Activated CD4-positive, alpha-beta memory T cell treated with anti-CD3 and anti-CD28 coated beads for 36 hours (primary cell): ENCODE results near the gene MAP3K5. TPM values are rescaled to one million over a fixed set of nuclear protein-coding genes. Genes with fewer than 3 reads are reported as not detected.
"Not testable (repeated sequence)": the region's sequence is repeated elsewhere in the genome, so short reads cannot be mapped to it uniquely, and the experiment has no call there.

Experiments
- CTCF ChIA-PET: fragments of 350-600 bp; sonication (Branson Sonifier 250); formaldehyde crosslinking; loops from one replicate; lab custom pipeline; 2021; ENCODE audit warnings: antibody characterized with exemption, inconsistent platforms; lab: Charles Lee
- POLR2A ChIA-PET: fragments of 350-600 bp; sonication (Branson Sonifier 250); formaldehyde crosslinking; loops from one replicate; lab custom pipeline; 2021; ENCODE audit warnings: antibody characterized with exemption; lab: Charles Lee
- DNase-seq: peaks from one replicate; pipeline ENCODE4 v3.0.0-alpha.2; 2020
- H3K27ac Mint-ChIP-seq: one replicate; pipeline ENCODE4 v1.8.0; 2021; ENCODE audit warnings: mixed read lengths
- H3K27me3 Mint-ChIP-seq: one replicate; pipeline ENCODE4 v1.8.0; 2021; ENCODE audit warnings: mixed read lengths
- H3K36me3 Mint-ChIP-seq: one replicate; pipeline ENCODE4 v1.8.0; 2021; ENCODE audit warnings: mixed read lengths
- H3K4me1 Mint-ChIP-seq: one replicate; pipeline ENCODE4 v1.8.0; 2021; ENCODE audit warnings: low read depth, mixed read lengths
- H3K4me3 Mint-ChIP-seq: one replicate; pipeline ENCODE4 v1.8.0; 2021; ENCODE audit warnings: mild to moderate bottlenecking, mixed read lengths
- H3K9me3 Mint-ChIP-seq: one replicate; pipeline ENCODE4 v1.8.0; 2021; ENCODE audit warnings: mixed read lengths
- intact Hi-C: fragments of 100-400 bp; cut with micrococcal nuclease; formaldehyde crosslinking; loops from one replicate; pipeline ENCODE4 v1.15.1; 2023
- total RNA-seq, 2 experiments: library from RNA; stranded (reverse); gene quantifications; one replicate each; pipeline ENCODE4 v1.2.3, GENCODE V29; 2021

Gene MAP3K5
- 10 to 100 TPM; 13.2 to 13.8 TPM for total RNA-seq

GRCh38 chr6:136792410-136793262 lies at the start of gene MAP3K5:
MAP3K5 (minus strand) TSS chr6:136792477; CDS start chr6:136792157, 320 bp downstream.
- ChIA-PET POLR2A (interaction anchor here (0.7 to 2.1 kb wide), 24 partner anchors 11 to 503 kb away, joined by 3 to 71 read pairs (median 4); partner anchors contain the start of gene BCLAF1), CTCF (interaction anchor here (0.6 to 10.8 kb wide), 73 partner anchors 9 to 529 kb away, joined by 3 to 624 read pairs (median 5); partner anchors contain the start of genes MAP7, PEX7 and SLC35D3)
- Mint-ChIP-seq H3K4me1 (peaks cover 35% of the 10 kb centered on the region), H3K4me3 (peak within 1 kb of the TSS; percentile 94), H3K36me3 (peaks cover 7% of the 10 kb centered on the region), H3K27me3 (no peaks in the 10 kb centered on the region), H3K27ac (peak within 1 kb of the TSS; percentile 94), H3K9me3 (no peaks in the 10 kb centered on the region)
- DNase-seq = peak; percentile 97
- intact Hi-C loops = loop anchor here (1.0 to 2.0 kb wide), 6 partner anchors 30 to 504 kb away; partner anchors contain the start of genes BCLAF1 and PEX7

- ChIA-PET POLR2A (no interaction called here), CTCF (no interaction called here)
- intact Hi-C loops = no loop called here
- H3K4me1 Mint-ChIP-seq = no peaks in the 10 kb centered on the region
- no peaks in the 10 kb centered on the region for H3K36me3 Mint-ChIP-seq
- H3K27me3 Mint-ChIP-seq = no peaks in the 10 kb centered on the region
- no peak overlapping the region for H3K27ac Mint-ChIP-seq
- H3K4me3 Mint-ChIP-seq = no peak overlapping the region
- no peaks in the 10 kb centered on the region for H3K9me3 Mint-ChIP-seq
- no peak for DNase-seq
These were observed 48.2 kb upstream of the MAP3K5 start for GRCh38 chr6:136840276-136841001.

- intact Hi-C loops = no loop called here
- POLR2A ChIA-PET = no interaction called here
- Mint-ChIP-seq H3K4me3 (no peak overlapping the region), H3K27me3 (no peaks in the 10 kb centered on the region), H3K4me1 (peaks cover under 1% of the 10 kb centered on the region), H3K9me3 (peaks cover 23% of the 10 kb centered on the region), H3K27ac (no peak overlapping the region), H3K36me3 (peaks cover 48% of the 10 kb centered on the region)
- DNase-seq = no peak
- CTCF ChIA-PET = no interaction called here
These were observed 39.7 kb upstream of the MAP3K5 start for GRCh38 chr6:136831873-136832562.

- no peak overlapping the region for H3K4me3 Mint-ChIP-seq
- DNase-seq = no peak
- H3K27ac Mint-ChIP-seq = no peak overlapping the region
- no peaks in the 10 kb centered on the region for H3K27me3 Mint-ChIP-seq
- peaks cover 6% of the 10 kb centered on the region for H3K9me3 Mint-ChIP-seq
- ChIA-PET POLR2A (no interaction called here), CTCF (interaction anchor here (1.3 kb wide), 1 partner anchor 17 kb away, joined by 4 read pairs; no protein-coding TSS in a partner anchor)
- peaks cover 46% of the 10 kb centered on the region for H3K36me3 Mint-ChIP-seq
- peaks cover 17% of the 10 kb centered on the region for H3K4me1 Mint-ChIP-seq
- intact Hi-C loops = no loop called here
These were observed 33.9 kb upstream of the MAP3K5 start for GRCh38 chr6:136826216-136826615.

- intact Hi-C loops = loop anchor here (2.0 kb wide), 1 partner anchor 98 kb away; no protein-coding TSS in a partner anchor
- ChIA-PET POLR2A (interaction anchor here (0.8 to 1.9 kb wide), 4 partner anchors 31 to 533 kb away, joined by 3 to 6 read pairs (median 4); partner anchors contain the start of genes BCLAF1 and MAP3K5), CTCF (interaction anchor here (0.7 to 3.2 kb wide), 8 partner anchors 21 to 399 kb away, joined by 3 to 34 read pairs (median 5); partner anchors contain the start of gene MAP3K5)
- peaks cover 27% of the 10 kb centered on the region for H3K36me3 Mint-ChIP-seq
- DNase-seq = no peak
- H3K9me3 Mint-ChIP-seq = no peaks in the 10 kb centered on the region
- H3K27ac Mint-ChIP-seq = peak overlapping the region; percentile 87
- H3K27me3 Mint-ChIP-seq = no peaks in the 10 kb centered on the region
- H3K4me1 Mint-ChIP-seq = peaks cover 17% of the 10 kb centered on the region
- H3K4me3 Mint-ChIP-seq = peak overlapping the region; percentile 88
These were observed 30.9 kb upstream of the MAP3K5 start for GRCh38 chr6:136823128-136823660.

- intact Hi-C loops = loop anchor here (1.0 to 2.0 kb wide), 3 partner anchors 30 to 229 kb away; partner anchors contain the start of gene MAP3K5
- CTCF ChIA-PET = interaction anchor here (0.7 to 3.2 kb wide), 8 partner anchors 21 to 1184 kb away, joined by 3 to 34 read pairs (median 5); partner anchors contain the start of gene MAP3K5
- DNase-seq = peak; percentile 93
These were observed 30.3 kb upstream of the MAP3K5 start, which contains the start of gene PEX7 for GRCh38 chr6:136822376-136823127. PEX7 (plus strand) TSS chr6:136822592; CDS start chr6:136822666, 74 bp downstream.

GRCh38 chr6:136822046-136822375 lies 29.7 kb upstream of the MAP3K5 start:
- peak; percentile 47 for DNase-seq
- H3K4me3 Mint-ChIP-seq = peak overlapping the region; percentile 93
- POLR2A ChIA-PET = interaction anchor here (0.6 to 1.9 kb wide), 6 partner anchors 27 to 532 kb away, joined by 3 to 7 read pairs (median 4); partner anchors contain the start of genes BCLAF1 and MAP3K5
- peaks cover 23% of the 10 kb centered on the region for H3K36me3 Mint-ChIP-seq
- no peaks in the 10 kb centered on the region for H3K9me3 Mint-ChIP-seq
- peak overlapping the region; percentile 95 for H3K27ac Mint-ChIP-seq
- CTCF ChIA-PET = interaction anchor here (1.4 to 3.2 kb wide), 4 partner anchors 22 to 176 kb away, joined by 5 to 34 read pairs (median 14); partner anchors contain the start of gene MAP3K5
- H3K27me3 Mint-ChIP-seq = peaks cover 1% of the 10 kb centered on the region
- H3K4me1 Mint-ChIP-seq = peaks cover 17% of the 10 kb centered on the region
- intact Hi-C loops = loop anchor here (1.0 to 2.0 kb wide), 3 partner anchors 30 to 229 kb away; partner anchors contain the start of gene MAP3K5

More at GRCh38 chr6:136822376-136823127, 30.3 kb upstream of the MAP3K5 start, which contains the start of gene PEX7:
- H3K4me1 Mint-ChIP-seq = peaks cover 17% of the 10 kb centered on the region
- no peaks in the 10 kb centered on the region for H3K9me3 Mint-ChIP-seq
- H3K4me3 Mint-ChIP-seq = peak within 1 kb of the TSS; percentile 93
- peak within 1 kb of the TSS; percentile 95 for H3K27ac Mint-ChIP-seq
- POLR2A ChIA-PET = interaction anchor here (0.8 to 1.9 kb wide), 6 partner anchors 28 to 533 kb away, joined by 3 to 7 read pairs (median 4); partner anchors contain the start of genes BCLAF1 and MAP3K5
- peaks cover 25% of the 10 kb centered on the region for H3K36me3 Mint-ChIP-seq
- H3K27me3 Mint-ChIP-seq = no peaks in the 10 kb centered on the region

GRCh38 chr6:136820561-136820960 lies 28.3 kb upstream of the MAP3K5 start:
- intact Hi-C loops = no loop called here
- Mint-ChIP-seq H3K27ac (no peak overlapping the region), H3K27me3 (peaks cover 4% of the 10 kb centered on the region), H3K4me1 (peaks cover 14% of the 10 kb centered on the region), H3K4me3 (no peak overlapping the region), H3K36me3 (peaks cover 10% of the 10 kb centered on the region), H3K9me3 (no peaks in the 10 kb centered on the region)
- CTCF ChIA-PET = interaction anchor here (0.7 kb wide), 1 partner anchor 80 kb away, joined by 3 read pairs; no protein-coding TSS in a partner anchor
- DNase-seq = no peak
- POLR2A ChIA-PET = interaction anchor here (0.6 kb wide), 1 partner anchor 305 kb away, joined by 3 read pairs; no protein-coding TSS in a partner anchor

GRCh38 chr6:136816656-136817055 lies 24.4 kb upstream of the MAP3K5 start:
- Mint-ChIP-seq H3K27me3 (peaks cover 4% of the 10 kb centered on the region), H3K4me1 (no peaks in the 10 kb centered on the region), H3K4me3 (no peak overlapping the region), H3K9me3 (no peaks in the 10 kb centered on the region), H3K27ac (no peak overlapping the region), H3K36me3 (no peaks in the 10 kb centered on the region)
- DNase-seq = no peak
- intact Hi-C loops = no loop called here
- ChIA-PET POLR2A (no interaction called here), CTCF (interaction anchor here (1.2 kb wide), 1 partner anchor 212 kb away, joined by 3 read pairs; no protein-coding TSS in a partner anchor)

GRCh38 chr6:136815608-136816007 lies 23.3 kb upstream of the MAP3K5 start:
- H3K36me3 Mint-ChIP-seq, H3K27me3 Mint-ChIP-seq, H3K4me3 Mint-ChIP-seq, POLR2A ChIA-PET, CTCF ChIA-PET, DNase-seq, H3K27ac Mint-ChIP-seq, H3K4me1 Mint-ChIP-seq, H3K9me3 Mint-ChIP-seq, intact Hi-C loops: not testable (repeated sequence)
